ENCODE results near the gene TRPC4AP. TPM values are rescaled to one million over a fixed set of nuclear protein-coding genes. Genes with fewer than 3 reads are reported as not detected.
A peak's percentile ranks its signal among the peaks of the same experiment; 100 is the strongest.

The TRPC4AP gene
- 10 to 100 TPM; 58.4 to 67.4 (median 63.5) TPM for total RNA-seq

- DNase-seq (peak; percentile 78 to 87), ATAC-seq (peak; percentile 91 to 92)
- Histone ChIP-seq H3K9me3 (no peaks in the 10 kb centered on the region), H3K27me3 (no peaks in the 10 kb centered on the region), H3K4me3 (peak within 1 kb of the TSS; percentile 71 to 95 (median 80)), H3K4me1 (peaks cover 36 to 41% of the 10 kb centered on the region in 2 donors), H3K27ac (peak within 1 kb of the TSS; percentile 87 to 99 (median 94)), H3K36me3 (peaks cover 0 to 9% of the 10 kb centered on the region in 2 donors)
- intact Hi-C loops (cut with DNase I; ENCODE audit: low total_unique reads) (loop anchor here (1.0 to 10.0 kb wide), 7 partner anchors 55 to 1278 kb away; partner anchors contain the start of genes CHMP4B, EDEM2, GSS and MYH7B), in situ Hi-C loops (cut with MboI; ENCODE audit: low sequenced_read_pairs in 4 of 4) (loop anchor here (5.0 to 25.0 kb wide), 4 partner anchors 112 to 230 kb away; partner anchors contain the start of genes GGT7 (in 4 of the 4) and ACSS2 (in 1 of the 4))
- TF ChIP-seq CTCF (IDR thresholded peaks at IDR 0.05 in 4 of 5, conservative IDR thresholded peaks at IDR 0.05 in 1 of 5) = peak; percentile 94 to 99 (median 99)
- TF ChIP-seq POLR2A (IDR thresholded peaks at IDR 0.05) = peak; percentile 86 to 91
Observed at GRCh38 chr20:35092524-35093266, at the start of gene TRPC4AP. TSS of gene TRPC4AP (minus strand) at chr20:35092807. CDS start at chr20:35092781, 26 bp downstream.

GRCh38 chr20:35135867-35136586, 43.4 kb upstream of the TRPC4AP start:
- H3K9me3 ChIP-seq = no peaks in the 10 kb centered on the region
- DNase-seq (peak in 1 of 2 donors; percentile 72), ATAC-seq (peak; percentile 61 to 67)
- no peak overlapping the region for H3K4me3 ChIP-seq
- TF ChIP-seq CTCF (IDR thresholded peaks at IDR 0.05 in 4 of 5, conservative IDR thresholded peaks at IDR 0.05 in 1 of 5) (no peak), POLR2A (IDR thresholded peaks at IDR 0.05) (no peak)
- H3K27me3 ChIP-seq = no peaks in the 10 kb centered on the region
- no peaks in the 10 kb centered on the region for H3K4me1 ChIP-seq
- in situ Hi-C loops (cut with MboI; ENCODE audit: low sequenced_read_pairs in 4 of 4) (no loop called here), intact Hi-C loops (cut with DNase I; ENCODE audit: low total_unique reads) (no loop called here)
- peak overlapping the region; percentile 24 to 67 (median 54) for H3K27ac ChIP-seq
- peaks cover 0 to 67% of the 10 kb centered on the region in 2 donors for H3K36me3 ChIP-seq

GRCh38 chr20:35134880-35135279, 42.3 kb upstream of the TRPC4AP start:
- DNase-seq = peak in 1 of 2 donors; percentile 24
- in situ Hi-C loops (cut with MboI; ENCODE audit: low sequenced_read_pairs in 4 of 4) = no loop called here
- H3K4me3 ChIP-seq = no peak overlapping the region
- H3K36me3 ChIP-seq = peaks cover 0 to 66% of the 10 kb centered on the region in 2 donors
- H3K27me3 ChIP-seq = no peaks in the 10 kb centered on the region
- H3K27ac ChIP-seq = peak overlapping the region; percentile 24 to 67 (median 47)
- ATAC-seq = no peak
- H3K4me1 ChIP-seq = no peaks in the 10 kb centered on the region
- H3K9me3 ChIP-seq = no peaks in the 10 kb centered on the region
- no peak for TF ChIP-seq POLR2A (IDR thresholded peaks at IDR 0.05)
- TF ChIP-seq CTCF (IDR thresholded peaks at IDR 0.05 in 4 of 5, conservative IDR thresholded peaks at IDR 0.05 in 1 of 5) = no peak
- intact Hi-C loops (cut with DNase I; ENCODE audit: low total_unique reads) = no loop called here

- in situ Hi-C loops (cut with MboI; ENCODE audit: low sequenced_read_pairs in 4 of 4) = no loop called here
- ATAC-seq = no peak
- no peaks in the 10 kb centered on the region for H3K9me3 ChIP-seq
- peaks cover 0 to 70% of the 10 kb centered on the region in 2 donors for H3K36me3 ChIP-seq
- H3K27ac ChIP-seq = peak overlapping the region; percentile 24 to 67 (median 34)
- H3K4me1 ChIP-seq = no peaks in the 10 kb centered on the region
- no peak overlapping the region for H3K4me3 ChIP-seq
- intact Hi-C loops (cut with DNase I; ENCODE audit: low total_unique reads) = no loop called here
- H3K27me3 ChIP-seq = no peaks in the 10 kb centered on the region
- TF ChIP-seq CTCF (IDR thresholded peaks at IDR 0.05 in 4 of 5, conservative IDR thresholded peaks at IDR 0.05 in 1 of 5) (no peak), POLR2A (IDR thresholded peaks at IDR 0.05) (no peak)
- no peak for DNase-seq
Observed at GRCh38 chr20:35134472-35134871, 41.9 kb upstream of the TRPC4AP start.

Data from gastrocnemius medialis (tissue), 4 donors.